GM19240 (cell line): ENCODE measurements around the gene C2orf78.
"Not testable (repeated sequence)": the region's sequence is repeated elsewhere in the genome, so short reads cannot be mapped to it uniquely, and the experiment has no call there.

ENCODE experiments used
- DNase-seq: peaks from one replicate; pipeline ENCODE4 v3.0.0; 2011; ENCODE audit warnings: low spot score; ENCODE audit not compliant: insufficient read length

C2orf78 gene

DNA sequence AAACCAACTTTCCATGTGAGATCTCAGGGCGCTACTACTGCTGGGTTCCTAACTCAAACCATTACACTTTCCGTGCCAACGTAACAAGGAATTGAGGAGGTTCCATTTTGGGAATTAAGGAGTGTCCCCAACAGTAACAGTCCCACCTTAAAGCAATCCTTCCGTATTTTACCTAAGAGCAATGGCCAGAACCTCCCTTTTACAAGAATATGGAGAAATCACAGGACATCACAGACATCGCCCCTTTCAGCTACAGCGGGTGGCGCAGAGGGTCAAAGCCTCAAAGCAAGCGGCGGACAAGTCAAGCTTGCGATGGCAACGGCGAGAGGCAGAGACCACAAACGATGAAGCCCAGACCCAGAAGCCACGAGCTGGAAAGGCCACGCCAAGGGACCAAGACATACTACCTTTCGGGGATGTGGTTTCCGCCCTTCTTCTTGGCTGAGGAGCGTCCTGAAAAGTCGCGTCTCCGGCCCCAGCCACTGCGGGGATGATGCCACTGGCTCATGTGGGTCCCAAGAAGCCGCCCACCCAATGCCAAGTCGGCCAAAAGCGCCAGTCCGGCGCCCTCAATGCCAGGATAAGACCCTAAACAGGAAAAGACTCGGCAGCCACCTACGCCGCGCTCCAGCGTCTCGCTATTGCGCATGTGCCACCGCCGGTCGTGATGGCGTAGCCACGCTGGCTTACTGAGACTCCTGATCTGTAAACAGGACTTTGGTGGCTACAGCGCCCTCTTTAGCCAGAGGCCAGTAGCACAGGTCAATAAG, 4.3 kb upstream of the C2orf78 start, which contains the start of gene DUSP11:
TSS of gene DUSP11 (minus strand) at position 637 of the 770 bp plus-strand sequence. CDS start at position 508, 129 bp downstream.
- peak; percentile 88 for DNase-seq

GRCh38 chr2:73780237-73780582, 3.8 kb upstream of the C2orf78 start:
- no peak for DNase-seq

DNA sequence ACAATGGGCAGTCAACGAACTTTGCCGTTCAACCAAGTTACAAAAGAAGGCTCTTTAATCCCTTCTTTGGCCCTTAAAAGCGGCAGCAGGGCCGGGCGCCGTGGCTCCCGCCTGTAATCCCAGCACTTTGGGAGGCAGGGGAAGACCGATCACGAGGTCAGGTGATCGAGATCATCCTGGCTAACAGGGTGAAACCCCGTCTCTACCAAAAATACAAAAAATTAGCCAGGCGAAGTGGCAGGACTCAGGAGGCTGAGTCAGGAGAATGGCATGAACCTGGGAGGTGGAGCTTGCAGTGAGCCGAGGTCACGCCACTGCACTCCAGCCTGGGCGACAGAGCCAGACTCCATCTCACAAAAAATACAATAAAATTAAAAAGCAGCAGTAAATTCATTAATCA, 581 bp upstream of the C2orf78 start:
- not testable (repeated sequence) for DNase-seq

DNA sequence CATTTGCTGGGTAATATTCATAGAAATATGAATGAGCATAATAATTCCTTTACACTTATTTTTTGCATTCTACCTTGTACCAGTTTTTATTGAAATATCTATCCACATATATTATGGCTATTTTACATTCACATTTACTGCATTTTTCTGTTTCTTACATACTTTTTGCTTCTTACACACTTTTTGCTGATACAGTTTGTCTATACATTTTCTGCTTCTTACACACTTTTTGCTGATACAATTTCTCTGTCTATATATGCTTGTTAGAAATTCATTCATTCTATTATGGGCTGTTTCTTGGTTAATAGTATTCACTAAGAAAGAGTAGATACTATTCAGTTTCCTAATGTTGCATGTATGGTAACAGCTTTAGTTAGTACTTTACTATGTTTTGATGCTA, 27.9 kb downstream of the C2orf78 start:
- no peak for DNase-seq

DNA sequence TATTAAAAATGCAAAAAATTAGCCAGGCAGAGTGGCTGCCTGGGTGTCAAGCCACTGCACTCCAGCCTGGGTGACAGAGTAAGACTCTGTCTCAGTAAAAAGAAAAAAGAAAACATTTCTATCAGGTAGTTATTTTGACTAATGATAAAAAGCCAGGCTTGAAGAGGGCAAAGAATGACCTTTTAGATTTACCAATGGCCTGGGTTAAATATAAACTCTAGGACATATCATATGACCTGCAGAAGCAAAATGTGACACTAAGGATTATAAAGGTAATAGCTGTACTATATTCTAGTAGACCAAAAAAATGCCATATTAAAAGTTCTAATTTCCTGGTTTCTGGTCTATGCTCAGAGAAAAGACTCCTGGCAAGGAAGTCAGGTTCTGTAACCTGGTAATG, 28.7 kb downstream of the C2orf78 start:
- no peak for DNase-seq

GRCh38 chr2:73818296-73818695, 34.3 kb downstream of the C2orf78 start:
- DNase-seq = no peak

DNA sequence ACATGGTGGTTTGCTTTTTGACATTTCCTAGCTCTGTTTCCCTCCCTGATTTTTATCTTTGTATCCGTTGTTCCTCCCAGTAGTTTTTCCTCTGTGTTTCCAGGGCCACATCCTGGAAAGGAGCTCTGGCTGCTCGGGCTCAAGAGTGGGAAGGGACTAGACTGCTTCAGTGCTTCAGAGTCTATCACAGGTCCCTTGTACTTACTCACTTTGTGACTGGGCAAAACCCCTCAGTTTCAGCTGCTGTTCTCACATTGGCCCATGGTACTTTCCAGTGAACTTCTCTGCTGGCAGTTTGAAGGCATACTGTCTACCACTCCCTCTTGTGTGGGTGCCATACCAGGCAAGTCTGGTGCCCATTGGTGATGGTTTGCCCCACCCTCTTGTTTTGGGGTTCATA, 37.2 kb downstream of the C2orf78 start:
- DNase-seq = no peak

- DNase-seq = no peak
Observed at GRCh38 chr2:73821669-73822068, 37.7 kb downstream of the C2orf78 start.

DNA sequence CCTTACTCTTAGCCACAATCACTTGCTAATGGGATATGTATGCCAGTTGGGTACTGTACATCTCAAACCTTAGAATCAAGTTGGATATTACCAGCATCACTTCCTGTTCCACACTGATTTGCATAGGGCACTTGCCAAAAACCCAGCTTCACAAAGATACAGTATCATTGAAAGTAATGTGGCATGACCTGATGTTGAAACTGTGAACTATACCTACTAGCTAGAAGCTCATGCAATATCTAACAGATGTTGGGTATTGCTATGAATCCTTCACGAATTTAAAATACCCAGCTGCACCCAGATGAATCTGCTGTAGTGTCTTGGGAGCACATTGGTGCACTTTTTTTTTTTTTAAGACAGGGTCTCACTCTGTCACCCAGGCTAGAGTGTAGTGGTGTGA, 38.3 kb downstream of the C2orf78 start:
- DNase-seq = no peak

GRCh38 chr2:73822991-73823390, 39.0 kb downstream of the C2orf78 start:
- DNase-seq = no peak

DNA sequence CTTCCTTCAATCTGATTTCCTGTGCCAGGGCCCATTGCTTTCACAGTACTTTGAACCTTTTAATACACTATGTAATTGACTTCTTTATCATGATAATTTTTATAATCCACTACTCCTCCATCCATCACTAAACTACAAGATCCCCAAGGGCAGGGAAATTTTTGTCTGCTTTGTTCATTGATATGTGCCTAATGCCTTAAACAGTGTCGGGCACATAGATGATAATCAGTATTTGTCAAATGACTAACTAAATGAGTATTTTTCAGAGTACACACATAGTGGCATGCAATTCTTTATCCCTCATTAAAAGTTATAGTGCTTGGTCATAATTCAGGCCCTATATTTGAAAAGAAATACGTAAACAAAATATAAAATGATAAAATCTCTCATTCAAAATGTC, 39.4 kb downstream of the C2orf78 start:
- no peak for DNase-seq

GRCh38 chr2:73823916-73824523, 40.0 kb downstream of the C2orf78 start:
- DNase-seq = no peak

DNA sequence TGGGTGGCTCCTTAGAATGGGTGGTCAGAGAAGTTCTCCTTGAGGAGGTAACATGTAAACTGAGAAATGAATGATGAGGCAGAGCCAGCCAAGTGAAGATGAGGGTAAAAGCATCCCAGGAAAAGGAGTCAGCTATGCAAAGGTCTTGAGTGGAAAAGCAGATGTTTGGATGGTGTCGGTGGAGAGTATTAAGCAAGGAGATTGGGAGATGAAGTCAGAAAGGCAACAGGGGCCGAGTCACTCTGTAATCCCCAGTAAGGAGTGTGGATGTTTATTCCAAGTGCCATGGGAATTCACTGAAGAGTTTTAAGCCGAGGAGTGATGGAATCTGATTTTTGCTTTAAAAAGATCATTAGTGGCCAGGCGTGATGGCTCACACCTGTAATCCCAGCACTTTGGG, 41.4 kb downstream of the C2orf78 start:
- DNase-seq = no peak

- no peak for DNase-seq
Observed at GRCh38 chr2:73827018-73827417, 43.0 kb downstream of the C2orf78 start.

DNA sequence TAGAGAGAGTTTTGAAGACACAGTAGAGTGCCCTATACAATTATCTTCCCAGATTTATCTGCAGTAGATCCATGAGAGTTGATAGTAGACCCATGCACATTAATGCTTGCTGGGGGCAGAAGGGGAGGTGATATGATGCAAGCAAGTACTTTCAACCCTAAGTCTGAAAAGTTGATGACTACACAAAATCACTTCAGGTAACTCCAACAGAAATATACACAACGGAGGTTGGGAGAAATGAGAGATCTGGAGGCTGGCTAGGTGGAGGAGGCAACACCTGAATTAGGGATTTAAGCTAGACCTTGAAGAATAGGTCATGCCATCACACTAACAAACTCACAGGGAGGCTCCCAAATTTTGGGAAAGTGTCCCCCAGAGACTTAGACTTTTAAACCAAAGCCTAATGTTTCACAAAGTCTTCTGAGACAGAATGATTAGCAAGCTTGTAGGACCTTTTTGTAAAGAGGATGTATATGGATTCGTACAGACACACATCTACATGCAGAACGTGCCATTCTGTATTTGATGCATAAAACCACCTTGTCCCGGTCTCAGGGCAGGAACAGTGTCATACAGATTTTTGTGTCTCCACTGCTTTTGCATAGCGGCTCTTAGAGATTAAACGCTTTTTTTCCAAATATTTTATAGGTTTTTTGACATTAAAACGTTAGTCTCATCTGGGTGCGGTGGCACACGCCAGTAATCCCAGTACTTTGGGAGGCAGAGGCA, 43.8 kb downstream of the C2orf78 start:
- no peak for DNase-seq

GRCh38 chr2:73828389-73828817, 44.4 kb downstream of the C2orf78 start:
- DNase-seq = no peak

GRCh38 chr2:73828818-73829570, 45.0 kb downstream of the C2orf78 start, which contains the start of gene STAMBP:
Gene STAMBP, plus strand, starts transcription at chr2:73828961. Its CDS starts 1,896 bp downstream, at chr2:73830857.
- DNase-seq = peak; percentile 83

DNA sequence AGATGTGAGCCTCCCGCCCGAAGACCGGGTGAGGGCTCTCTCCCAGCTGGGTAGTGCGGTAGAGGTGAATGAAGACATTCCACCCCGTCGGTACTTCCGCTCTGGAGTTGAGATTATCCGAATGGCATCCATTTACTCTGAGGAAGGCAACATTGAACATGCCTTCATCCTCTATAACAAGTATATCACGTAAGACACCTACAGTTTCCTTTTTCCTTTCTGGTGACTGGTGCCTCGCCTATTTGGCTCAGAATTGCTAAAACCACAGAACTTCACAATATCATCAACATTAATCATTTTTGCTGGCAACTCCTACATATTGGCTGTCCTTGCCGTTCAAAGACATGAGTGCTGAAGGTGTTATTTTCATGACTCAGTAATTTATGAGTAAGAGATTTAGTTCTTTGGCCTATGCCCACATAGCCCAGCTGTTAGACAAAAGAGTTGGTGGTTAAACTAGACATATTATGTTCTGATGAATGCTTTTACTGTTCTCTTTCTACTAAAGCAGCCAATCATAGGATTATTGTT, 47.0 kb downstream of the C2orf78 start:
- DNase-seq = no peak

DNA sequence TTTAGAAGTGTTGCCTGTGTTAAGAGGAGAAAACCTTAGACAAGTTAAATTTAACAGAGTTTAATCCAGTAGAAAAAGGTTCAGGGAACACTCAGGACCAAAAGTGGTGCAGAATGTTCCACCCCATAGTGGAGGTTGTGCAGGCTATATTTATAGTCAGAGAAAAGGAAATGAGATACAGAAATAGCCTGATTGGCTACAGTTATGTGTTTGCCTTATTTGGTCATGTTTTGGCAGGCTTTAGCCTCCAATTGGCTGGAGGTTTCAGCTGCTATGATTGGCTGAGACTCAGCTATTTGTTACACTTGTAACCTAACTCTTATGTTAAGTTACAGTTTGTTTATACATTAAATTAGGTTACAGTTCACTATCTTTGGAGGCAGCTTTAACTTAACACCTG, 48.9 kb downstream of the C2orf78 start:
- DNase-seq = no peak

DNA sequence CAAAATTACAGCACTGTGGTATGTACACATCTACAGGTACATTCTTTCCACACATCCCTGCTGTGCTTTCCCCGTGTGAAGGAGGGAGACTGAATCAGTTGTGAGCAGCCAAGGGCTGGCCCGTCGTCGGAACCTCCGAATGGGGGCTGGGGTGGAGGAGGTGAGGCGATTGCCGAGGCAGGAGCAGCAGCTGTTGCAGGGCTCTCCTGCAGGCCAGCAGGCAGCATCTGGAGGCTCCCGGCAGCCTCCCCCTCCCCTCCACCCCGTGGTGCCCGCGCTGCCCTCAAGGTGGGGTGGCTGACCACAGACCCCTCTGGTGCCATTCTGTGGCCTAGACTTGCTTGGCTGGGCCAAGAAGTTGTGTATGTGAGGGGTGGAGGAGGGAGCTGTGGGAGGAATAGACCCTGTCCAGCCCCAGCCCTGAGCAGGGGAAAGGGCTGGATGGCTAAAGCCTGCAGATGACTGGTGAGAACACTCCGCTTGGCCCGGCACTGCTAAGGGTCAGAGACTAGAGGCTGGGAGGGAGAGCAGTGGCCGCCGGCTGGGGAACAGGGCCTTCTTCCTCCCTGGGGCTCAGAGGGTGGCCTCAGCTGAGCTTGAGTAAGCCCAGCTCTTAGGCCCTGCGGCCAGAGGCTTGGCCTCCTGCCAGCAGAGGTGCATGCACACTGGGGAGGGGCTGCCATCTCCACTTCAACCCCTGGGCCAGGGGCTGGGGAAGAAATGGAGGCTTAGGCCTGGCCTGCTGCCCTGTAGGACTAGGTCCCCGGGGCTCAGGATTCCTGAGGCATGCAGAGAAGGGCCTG, 52.4 kb downstream of the C2orf78 start:
- DNase-seq = no peak
